ENCODE data around the gene KCNF1.

Gene KCNF1

DNA sequence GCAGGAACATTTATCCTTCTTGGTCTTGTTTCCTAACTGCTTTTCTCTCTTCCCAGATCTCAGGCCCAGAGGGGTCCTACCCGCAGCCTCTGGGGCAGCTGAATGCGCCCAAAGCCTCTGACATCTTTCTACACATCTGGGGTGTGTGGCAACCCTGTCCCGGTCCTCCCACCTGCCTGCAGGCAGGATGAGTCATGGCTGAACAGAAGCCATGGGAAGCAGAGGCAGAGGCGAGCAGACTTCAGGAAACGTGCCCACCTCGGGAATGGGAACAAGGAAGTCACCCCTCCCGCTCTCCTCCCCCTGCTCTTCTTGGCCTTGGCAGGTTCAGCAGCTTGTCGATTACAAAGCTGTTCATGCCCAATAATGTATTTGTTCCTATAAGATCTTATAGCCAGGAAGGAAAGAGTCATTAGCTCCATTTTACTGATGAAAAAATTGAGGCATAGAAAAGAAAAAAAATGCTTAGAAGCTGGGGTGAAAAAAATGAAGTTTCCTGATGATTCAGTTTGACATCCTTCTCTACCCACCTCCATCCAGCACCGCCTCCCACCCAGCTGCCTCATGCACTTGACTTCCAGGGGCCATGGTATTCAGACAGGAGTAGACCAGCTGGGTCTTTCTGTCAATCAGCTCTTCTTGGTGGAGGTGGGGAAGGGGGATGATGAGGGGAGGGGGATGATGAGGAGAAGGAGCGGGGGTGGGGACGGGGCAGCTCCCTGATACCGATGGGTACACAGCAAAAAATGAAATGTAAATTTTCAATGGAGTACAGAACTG, 10.4 kb upstream of the KCNF1 start:
- TF ChIP-seq, protein P1, sequence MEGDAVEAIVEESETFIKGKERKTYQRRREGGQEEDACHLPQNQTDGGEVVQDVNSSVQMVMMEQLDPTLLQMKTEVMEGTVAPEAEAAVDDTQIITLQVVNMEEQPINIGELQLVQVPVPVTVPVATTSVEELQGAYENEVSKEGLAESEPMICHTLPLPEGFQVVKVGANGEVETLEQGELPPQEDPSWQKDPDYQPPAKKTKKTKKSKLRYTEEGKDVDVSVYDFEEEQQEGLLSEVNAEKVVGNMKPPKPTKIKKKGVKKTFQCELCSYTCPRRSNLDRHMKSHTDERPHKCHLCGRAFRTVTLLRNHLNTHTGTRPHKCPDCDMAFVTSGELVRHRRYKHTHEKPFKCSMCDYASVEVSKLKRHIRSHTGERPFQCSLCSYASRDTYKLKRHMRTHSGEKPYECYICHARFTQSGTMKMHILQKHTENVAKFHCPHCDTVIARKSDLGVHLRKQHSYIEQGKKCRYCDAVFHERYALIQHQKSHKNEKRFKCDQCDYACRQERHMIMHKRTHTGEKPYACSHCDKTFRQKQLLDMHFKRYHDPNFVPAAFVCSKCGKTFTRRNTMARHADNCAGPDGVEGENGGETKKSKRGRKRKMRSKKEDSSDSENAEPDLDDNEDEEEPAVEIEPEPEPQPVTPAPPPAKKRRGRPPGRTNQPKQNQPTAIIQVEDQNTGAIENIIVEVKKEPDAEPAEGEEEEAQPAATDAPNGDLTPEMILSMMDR (IDR thresholded peaks at IDR 0.05; ENCODE audit: insufficient read depth, low read depth, low read length, missing control alignments): no peak
- DNase-seq (ENCODE audit: low read depth): peak; percentile 93
- no peak overlapping the region for H3K4me3 ChIP-seq (ENCODE audit: low read length)

DNA sequence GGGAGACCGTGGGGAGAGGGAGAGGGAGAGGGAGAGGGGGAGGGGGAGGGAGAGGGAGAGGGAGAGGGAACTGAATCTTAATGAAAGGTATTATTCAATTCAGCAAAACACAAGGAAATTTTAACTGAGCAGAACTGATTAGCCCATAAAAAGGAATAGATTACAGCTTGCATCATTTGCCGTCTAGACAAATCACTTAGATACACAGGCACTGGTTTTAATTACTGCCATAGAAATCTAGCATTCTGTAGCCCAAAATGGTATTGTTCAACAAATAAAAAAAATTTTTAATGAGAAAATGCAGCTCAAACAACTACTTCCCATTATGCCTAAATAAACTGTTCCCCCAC, 7.9 kb upstream of the KCNF1 start:
- TF ChIP-seq, protein P1 (IDR thresholded peaks at IDR 0.05; ENCODE audit: insufficient read depth, low read depth, low read length, missing control alignments): no peak
- H3K4me3 ChIP-seq (ENCODE audit: low read length): no peak overlapping the region
- no peak for DNase-seq (ENCODE audit: low read depth)

DNA sequence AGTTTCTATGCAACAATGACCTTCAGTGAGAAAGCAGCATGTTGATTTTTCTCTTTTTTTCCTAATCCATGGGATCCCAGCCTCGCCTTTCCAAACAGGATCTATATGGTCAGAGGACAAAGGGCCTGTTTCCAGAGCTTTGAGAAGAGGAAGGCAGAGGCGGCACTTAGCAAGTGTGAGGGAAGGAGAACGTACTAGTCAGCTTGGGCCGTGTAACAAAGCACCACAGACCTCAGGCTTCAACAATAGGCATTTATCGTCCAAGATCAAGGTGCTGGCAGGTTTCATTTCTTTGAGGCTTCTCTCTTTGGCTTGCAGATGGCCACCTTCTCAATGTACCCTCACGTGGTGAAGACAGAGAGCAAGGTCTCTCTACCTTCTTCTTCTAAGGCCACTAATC, 7.3 kb upstream of the KCNF1 start:
- no peak for DNase-seq (ENCODE audit: low read depth)
- TF ChIP-seq, protein P1 (IDR thresholded peaks at IDR 0.05; ENCODE audit: insufficient read depth, low read depth, low read length, missing control alignments): no peak
- no peak overlapping the region for H3K4me3 ChIP-seq (ENCODE audit: low read length)

DNA sequence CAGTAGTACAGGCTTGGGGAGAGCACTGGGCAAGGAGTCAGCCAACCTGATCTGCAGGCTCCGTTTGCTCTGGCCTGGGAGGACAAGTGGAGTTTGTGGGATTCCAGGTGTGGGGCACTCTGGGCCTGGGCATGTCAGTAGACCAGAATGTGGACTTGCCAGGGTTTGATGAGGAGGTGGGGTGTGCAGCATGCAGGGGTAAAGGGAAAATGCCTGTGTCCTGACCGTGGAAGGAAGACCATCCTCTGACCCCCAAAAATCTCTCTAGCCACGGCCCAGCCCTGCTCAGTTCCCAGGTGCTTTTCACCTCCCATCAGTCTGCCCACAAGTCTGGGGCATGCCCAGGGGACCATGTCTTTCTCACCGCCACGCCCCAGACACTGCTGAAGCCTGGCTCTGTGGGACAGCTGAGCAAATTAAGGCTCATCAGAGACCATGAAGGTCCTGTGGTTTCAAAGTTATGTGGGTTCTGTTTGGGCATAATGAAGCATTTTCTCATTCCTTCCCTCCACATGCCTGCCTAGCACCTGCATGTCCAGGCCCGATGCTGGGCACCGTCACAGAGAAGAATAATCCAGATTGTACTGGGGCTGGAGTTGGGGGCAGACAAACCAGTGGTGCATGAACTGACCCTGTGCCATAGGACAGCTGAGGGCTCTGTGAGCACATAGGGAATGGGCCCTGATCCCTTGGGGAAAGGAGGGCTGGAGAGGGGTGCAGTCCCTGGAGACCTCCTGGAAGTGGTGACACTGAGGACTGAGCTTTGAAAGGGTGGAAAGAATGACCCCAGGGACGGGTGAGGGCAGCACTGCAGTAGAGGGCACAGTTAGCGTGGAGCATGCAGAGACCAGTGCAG, 6.5 kb upstream of the KCNF1 start:
- H3K4me3 ChIP-seq (ENCODE audit: low read length): no peak overlapping the region
- TF ChIP-seq, protein P1 (IDR thresholded peaks at IDR 0.05; ENCODE audit: insufficient read depth, low read depth, low read length, missing control alignments): no peak
- DNase-seq (ENCODE audit: low read depth): peak; percentile 43

DNA sequence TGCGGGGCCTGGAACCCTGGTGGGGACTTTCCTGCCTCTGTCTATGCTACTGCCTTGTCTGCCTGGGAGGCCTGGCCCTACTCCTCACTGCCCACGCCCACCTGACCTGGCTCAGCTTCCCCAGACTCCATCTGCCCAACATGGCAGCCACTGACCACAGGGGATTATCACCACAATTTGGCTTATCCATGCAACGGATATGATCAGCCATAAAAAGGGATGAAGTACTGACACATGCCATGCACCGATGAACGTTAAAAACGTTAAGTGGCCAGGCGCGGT, 5.9 kb upstream of the KCNF1 start:
- DNase-seq (ENCODE audit: low read depth): no peak
- no peak overlapping the region for H3K4me3 ChIP-seq (ENCODE audit: low read length)
- TF ChIP-seq, protein P1 (IDR thresholded peaks at IDR 0.05; ENCODE audit: insufficient read depth, low read depth, low read length, missing control alignments): no peak

DNA sequence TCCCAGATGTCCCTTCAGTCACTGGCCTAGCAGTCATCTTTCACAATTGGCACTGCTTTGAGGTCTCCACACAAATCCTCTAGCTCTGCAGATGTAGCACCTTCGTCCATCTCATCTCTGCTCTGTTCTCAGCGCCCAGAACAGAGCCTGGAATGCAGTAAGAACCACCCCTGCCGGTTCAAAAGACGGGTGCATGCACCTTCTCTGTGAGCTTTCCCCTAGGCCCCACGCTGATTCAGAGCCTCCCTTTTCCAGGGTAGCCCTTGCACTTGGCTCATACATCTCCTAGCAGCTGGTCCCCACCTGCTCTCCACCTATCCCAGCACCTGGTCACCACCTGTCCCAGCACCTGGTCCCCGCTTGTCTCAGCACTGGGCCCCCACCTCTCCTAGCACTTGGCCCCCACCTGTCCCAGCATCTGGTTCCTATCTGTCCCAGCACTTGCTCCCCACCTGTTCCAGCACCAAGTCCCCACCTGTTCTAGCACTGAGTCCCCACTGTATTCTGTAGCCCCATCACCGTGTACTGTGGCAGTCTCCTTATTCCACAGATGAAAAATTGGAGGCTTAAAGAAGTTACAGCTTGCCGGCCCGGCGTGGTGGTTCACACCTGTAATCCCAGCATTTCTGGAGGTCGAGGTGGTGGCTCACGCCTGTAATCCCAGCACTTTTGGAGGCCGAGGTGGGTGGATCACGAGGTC, 4.7 kb upstream of the KCNF1 start:
- DNase-seq (ENCODE audit: low read depth): no peak
- H3K4me3 ChIP-seq (ENCODE audit: low read length): no peak overlapping the region
- TF ChIP-seq, protein P1 (IDR thresholded peaks at IDR 0.05; ENCODE audit: insufficient read depth, low read depth, low read length, missing control alignments): no peak

Data from epithelial cell of esophagus (primary cell).